Activated T-helper 17 cell treated with anti-CD3 and anti-CD28 coated beads, Interleukin-2, amount 50 U/mL, for 72 hours (primary cell): ENCODE data around the gene LCE2A. TPM values are rescaled to one million over a fixed set of nuclear protein-coding genes. Genes with fewer than 3 reads are reported as not detected.

Experiments
- ATAC-seq: fragments of 150-1000 bp; cut with Tn5 transposase; replicated peaks from 2 replicates; pipeline ENCODE4 v1.10.0; 2021; ENCODE audit warnings: mild to moderate bottlenecking, moderate library complexity
- H3K27ac Mint-ChIP-seq: one replicate; pipeline ENCODE4 v1.8.0; 2022; ENCODE audit warnings: mixed read lengths
- H3K27me3 Mint-ChIP-seq: one replicate; pipeline ENCODE4 v1.8.0; 2022; ENCODE audit warnings: mixed read lengths
- H3K36me3 Mint-ChIP-seq: one replicate; pipeline ENCODE4 v1.8.0; 2022; ENCODE audit warnings: low read depth, mild to moderate bottlenecking, mixed read lengths
- H3K4me1 Mint-ChIP-seq: one replicate; pipeline ENCODE4 v1.8.0; 2022; ENCODE audit warnings: mixed read lengths
- H3K4me3 Mint-ChIP-seq: one replicate; pipeline ENCODE4 v1.8.0; 2022; ENCODE audit warnings: mild to moderate bottlenecking, mixed read lengths
- H3K9me3 Mint-ChIP-seq: one replicate; pipeline ENCODE4 v1.8.0; 2022; ENCODE audit warnings: mixed read lengths
- total RNA-seq, 2 donors: library from RNA; stranded (reverse); gene quantifications; one replicate each; pipeline ENCODE4 v1.2.3, GENCODE V29; 2022

LCE2A gene
- total RNA-seq, 2 donors from 2014 or later, result not detected

GRCh38 chr1:152707860-152708259 is 9.7 kb downstream of the LCE2A start, which contains the start of gene LCE4A:
Gene LCE4A (plus strand): TSS chr1:152708160. CDS start chr1:152709076, 916 bp downstream.
- H3K27ac Mint-ChIP-seq, result no peak within 1 kb of the TSS
- no peaks in the 10 kb centered on the region for H3K9me3 Mint-ChIP-seq
- ATAC-seq, result no peak
- H3K36me3 Mint-ChIP-seq, result no peaks in the 10 kb centered on the region
- H3K4me1 Mint-ChIP-seq, result no peaks in the 10 kb centered on the region
- H3K4me3 Mint-ChIP-seq, result no peak within 1 kb of the TSS
- H3K27me3 Mint-ChIP-seq, result peaks cover 35% of the 10 kb centered on the region

- no peak for ATAC-seq
- H3K4me3 Mint-ChIP-seq, result no peak overlapping the region
- H3K36me3 Mint-ChIP-seq, result no peaks in the 10 kb centered on the region
- peaks cover 9% of the 10 kb centered on the region for H3K27me3 Mint-ChIP-seq
- H3K27ac Mint-ChIP-seq, result no peak overlapping the region
- peaks cover 4% of the 10 kb centered on the region for H3K9me3 Mint-ChIP-seq
- no peaks in the 10 kb centered on the region for H3K4me1 Mint-ChIP-seq
These were observed 20.1 kb downstream of the LCE2A start for GRCh38 chr1:152718238-152718637.

- H3K36me3 Mint-ChIP-seq, result no peaks in the 10 kb centered on the region
- H3K4me1 Mint-ChIP-seq, result no peaks in the 10 kb centered on the region
- H3K9me3 Mint-ChIP-seq, result no peaks in the 10 kb centered on the region
- H3K27me3 Mint-ChIP-seq, result peaks cover 17% of the 10 kb centered on the region
- H3K4me3 Mint-ChIP-seq, result no peak overlapping the region
- ATAC-seq, result no peak
- H3K27ac Mint-ChIP-seq, result no peak overlapping the region
These were observed 27.1 kb downstream of the LCE2A start for GRCh38 chr1:152725261-152725660.

GRCh38 chr1:152728986-152729385 is 30.8 kb downstream of the LCE2A start:
- no peak for ATAC-seq
- Mint-ChIP-seq H3K4me1 (no peaks in the 10 kb centered on the region), H3K36me3 (no peaks in the 10 kb centered on the region)

GRCh38 chr1:152735648-152736047 is 37.5 kb downstream of the LCE2A start:
- no peaks in the 10 kb centered on the region for H3K36me3 Mint-ChIP-seq
- no peak overlapping the region for H3K27ac Mint-ChIP-seq
- no peak overlapping the region for H3K4me3 Mint-ChIP-seq
- H3K9me3 Mint-ChIP-seq, result no peaks in the 10 kb centered on the region
- peaks cover 31% of the 10 kb centered on the region for H3K27me3 Mint-ChIP-seq
- H3K4me1 Mint-ChIP-seq, result no peaks in the 10 kb centered on the region
- ATAC-seq, result no peak

More at GRCh38 chr1:152728986-152729385, 30.8 kb downstream of the LCE2A start:
- Mint-ChIP-seq H3K4me3 (no peak overlapping the region), H3K27me3 (peaks cover 13% of the 10 kb centered on the region), H3K9me3 (no peaks in the 10 kb centered on the region), H3K27ac (no peak overlapping the region)

GRCh38 chr1:152737997-152738396 is 39.9 kb downstream of the LCE2A start:
- Mint-ChIP-seq H3K4me3 (no peak overlapping the region), H3K4me1 (no peaks in the 10 kb centered on the region), H3K27me3 (peaks cover 43% of the 10 kb centered on the region), H3K27ac (no peak overlapping the region), H3K36me3 (no peaks in the 10 kb centered on the region), H3K9me3 (no peaks in the 10 kb centered on the region)
- no peak for ATAC-seq

GRCh38 chr1:152739841-152740240 is 41.7 kb downstream of the LCE2A start:
- no peak overlapping the region for H3K27ac Mint-ChIP-seq
- no peaks in the 10 kb centered on the region for H3K4me1 Mint-ChIP-seq
- peaks cover 55% of the 10 kb centered on the region for H3K27me3 Mint-ChIP-seq
- H3K36me3 Mint-ChIP-seq, result no peaks in the 10 kb centered on the region
- no peak for ATAC-seq
- no peaks in the 10 kb centered on the region for H3K9me3 Mint-ChIP-seq
- no peak overlapping the region for H3K4me3 Mint-ChIP-seq

GRCh38 chr1:152741656-152742055 is 43.5 kb downstream of the LCE2A start:
- ATAC-seq, result no peak
- Mint-ChIP-seq H3K27ac (no peak overlapping the region), H3K36me3 (no peaks in the 10 kb centered on the region), H3K27me3 (peaks cover 53% of the 10 kb centered on the region), H3K4me3 (no peak overlapping the region), H3K4me1 (no peaks in the 10 kb centered on the region), H3K9me3 (no peaks in the 10 kb centered on the region)

GRCh38 chr1:152743371-152744145 is 45.4 kb downstream of the LCE2A start:
- no peaks in the 10 kb centered on the region for H3K36me3 Mint-ChIP-seq
- no peak overlapping the region for H3K4me3 Mint-ChIP-seq

GRCh38 chr1:152745289-152745704 is 47.2 kb downstream of the LCE2A start:
- no peaks in the 10 kb centered on the region for H3K9me3 Mint-ChIP-seq
- H3K36me3 Mint-ChIP-seq, result no peaks in the 10 kb centered on the region
- peaks cover 51% of the 10 kb centered on the region for H3K27me3 Mint-ChIP-seq
- no peaks in the 10 kb centered on the region for H3K4me1 Mint-ChIP-seq
- no peak overlapping the region for H3K4me3 Mint-ChIP-seq
- no peak for ATAC-seq
- no peak overlapping the region for H3K27ac Mint-ChIP-seq

More at GRCh38 chr1:152743371-152744145, 45.4 kb downstream of the LCE2A start:
- Mint-ChIP-seq H3K27me3 (peaks cover 49% of the 10 kb centered on the region), H3K4me1 (no peaks in the 10 kb centered on the region), H3K9me3 (no peaks in the 10 kb centered on the region), H3K27ac (no peak overlapping the region)
- no peak for ATAC-seq

- Mint-ChIP-seq H3K9me3 (no peaks in the 10 kb centered on the region), H3K4me3 (no peak overlapping the region), H3K27me3 (peaks cover 56% of the 10 kb centered on the region), H3K36me3 (no peaks in the 10 kb centered on the region), H3K4me1 (no peaks in the 10 kb centered on the region), H3K27ac (no peak overlapping the region)
- no peak for ATAC-seq
These were observed 47.8 kb downstream of the LCE2A start for GRCh38 chr1:152745765-152746444.

GRCh38 chr1:152747831-152748230 is 49.7 kb downstream of the LCE2A start:
- Mint-ChIP-seq H3K27ac (no peak overlapping the region), H3K36me3 (no peaks in the 10 kb centered on the region), H3K4me1 (no peaks in the 10 kb centered on the region), H3K27me3 (peaks cover 56% of the 10 kb centered on the region), H3K9me3 (no peaks in the 10 kb centered on the region), H3K4me3 (no peak overlapping the region)
- ATAC-seq, result no peak
